HepG2 (cell line): ENCODE data around the gene IQCN. TPM values are rescaled to one million over a fixed set of nuclear protein-coding genes. Genes with fewer than 3 reads are reported as not detected.

Source experiments
- CSRNP1 ChIP-seq: sonication (generic); formaldehyde crosslinking; IDR thresholded peaks from 2 replicates; pipeline ENCODE4 v1.8.1; 2023; ENCODE audit warnings: mild to moderate bottlenecking, missing genetic modification reagents
- DZIP1 ChIP-seq: sonication (generic); formaldehyde crosslinking; IDR thresholded peaks from 2 replicates; pipeline ENCODE4 v1.5.0; 2020; ENCODE audit warnings: mild to moderate bottlenecking, missing genetic modification reagents
- GABPA ChIP-seq, 2 experiments: IDR thresholded peaks; 2 replicates each; pipeline ENCODE4 v1.6.1; 2011 to 2016; ENCODE audit warnings: low read depth in 2 of 2, low read length in 1 of 2, missing biosample characterization in 1 of 2, missing genetic modification characterization in 1 of 2
- HNRNPL ChIP-seq: fragments of 200-400 bp; formaldehyde crosslinking; IDR thresholded peaks from 2 replicates; pipeline ENCODE4 v1.6.1; 2017; ENCODE audit warnings: mild to moderate bottlenecking, low read depth, low read length
- KDM3A ChIP-seq: IDR thresholded peaks from 2 replicates; pipeline ENCODE4 v1.6.1; 2018; ENCODE audit warnings: low read depth, missing compliant biosample characterization
- PAXIP1 ChIP-seq: sonication (generic); formaldehyde crosslinking; conservative IDR thresholded peaks from 2 replicates; pipeline ENCODE4 v1.4.0; 2020; ENCODE audit warnings: mild to moderate bottlenecking, missing genetic modification reagents, moderate library complexity
- PRDM4 ChIP-seq: sonication (generic); formaldehyde crosslinking; IDR thresholded peaks from 2 replicates; pipeline ENCODE4 v1.9.0; 2021; ENCODE audit warnings: missing genetic modification reagents, borderline replicate concordance
- SNAPC4 ChIP-seq: sonication (generic); formaldehyde crosslinking; IDR thresholded peaks from 2 replicates; pipeline ENCODE4 v1.4.0; 2020; ENCODE audit warnings: mild to moderate bottlenecking, missing genetic modification reagents
- SPEN ChIP-seq: sonication (generic); formaldehyde crosslinking; IDR thresholded peaks from 2 replicates; pipeline ENCODE4 v1.5.1; 2020; ENCODE audit warnings: low read depth, mild to moderate bottlenecking, missing genetic modification reagents
- ZNF12 ChIP-seq: sonication (generic); formaldehyde crosslinking; IDR thresholded peaks from 2 replicates; pipeline ENCODE4 v1.5.0; 2020; ENCODE audit warnings: missing genetic modification reagents
- ZNF124 ChIP-seq: sonication (generic); formaldehyde crosslinking; IDR thresholded peaks from 2 replicates; pipeline ENCODE4 v1.4.0; 2020; ENCODE audit warnings: missing genetic modification reagents
- polyA plus RNA-seq, 8 experiments: library from polyadenylated mRNA; depleted of rRNA in 3 of 8; stranded (reverse) in 7 of 8; unstranded in 1 of 8; fragments of >200 nt; fragmentation: Illumina TruSeq in 4 of 8; extraction: Trizol in 4 of 8; gene quantifications; 2 replicates each; pipeline versions ENCODE4 v1.2.1 to v1.2.3, GENCODE V29; 2011 to 2016; ENCODE audit warnings: low read depth in 4 of 8, missing spikeins in 1 of 8, mixed read lengths in 1 of 8; ENCODE audit not compliant: insufficient read depth in 1 of 8
- total RNA-seq, 5 experiments: library from RNA; depleted of rRNA; stranded (reverse); fragments of >200 nt; fragmentation: Illumina TruSeq; extraction: Trizol; gene quantifications; 2 replicates each; pipeline ENCODE4 v1.2.3, GENCODE V29; 2016; ENCODE audit warnings: low read depth in 1 of 5

The IQCN gene
- total and polyA plus RNA-seq, 2 of the 13 experiments (the other 11 are each of a cell fraction or from before 2014, with no cell fraction given), result 0.04 to 0.18 TPM

GRCh38 chr19:18308051-18308947, 34.0 kb upstream of the IQCN start (continued):
- peak; percentile 20; the same call in 1 of the 2 replicates for TF ChIP-seq SPEN (CRISPR knock-in tag)
- TF ChIP-seq PRDM4 (CRISPR knock-in tag), result no peak
- TF ChIP-seq ZNF12 (CRISPR knock-in tag), result no peak
- TF ChIP-seq ZNF124 (CRISPR knock-in tag), result no peak
- no peak for TF ChIP-seq GABPA (IDR thresholded peaks at IDR 0.05; ENCODE audit: low read depth, low read length)
- TF ChIP-seq GABPA (CRISPR knock-in tag; IDR thresholded peaks at IDR 0.05; ENCODE audit: low read depth), result no peak
- TF ChIP-seq PAXIP1 (CRISPR knock-in tag), result peak; percentile 31
- no peak for TF ChIP-seq CSRNP1 (CRISPR knock-in tag)
- TF ChIP-seq HNRNPL, result no peak
- no peak for TF ChIP-seq KDM3A (CRISPR knock-in tag)
- TF ChIP-seq DZIP1 (CRISPR knock-in tag), result no peak
- TF ChIP-seq SNAPC4 (CRISPR knock-in tag), result no peak
